ENCODE data around the gene LZTS2.

LZTS2 gene

DNA sequence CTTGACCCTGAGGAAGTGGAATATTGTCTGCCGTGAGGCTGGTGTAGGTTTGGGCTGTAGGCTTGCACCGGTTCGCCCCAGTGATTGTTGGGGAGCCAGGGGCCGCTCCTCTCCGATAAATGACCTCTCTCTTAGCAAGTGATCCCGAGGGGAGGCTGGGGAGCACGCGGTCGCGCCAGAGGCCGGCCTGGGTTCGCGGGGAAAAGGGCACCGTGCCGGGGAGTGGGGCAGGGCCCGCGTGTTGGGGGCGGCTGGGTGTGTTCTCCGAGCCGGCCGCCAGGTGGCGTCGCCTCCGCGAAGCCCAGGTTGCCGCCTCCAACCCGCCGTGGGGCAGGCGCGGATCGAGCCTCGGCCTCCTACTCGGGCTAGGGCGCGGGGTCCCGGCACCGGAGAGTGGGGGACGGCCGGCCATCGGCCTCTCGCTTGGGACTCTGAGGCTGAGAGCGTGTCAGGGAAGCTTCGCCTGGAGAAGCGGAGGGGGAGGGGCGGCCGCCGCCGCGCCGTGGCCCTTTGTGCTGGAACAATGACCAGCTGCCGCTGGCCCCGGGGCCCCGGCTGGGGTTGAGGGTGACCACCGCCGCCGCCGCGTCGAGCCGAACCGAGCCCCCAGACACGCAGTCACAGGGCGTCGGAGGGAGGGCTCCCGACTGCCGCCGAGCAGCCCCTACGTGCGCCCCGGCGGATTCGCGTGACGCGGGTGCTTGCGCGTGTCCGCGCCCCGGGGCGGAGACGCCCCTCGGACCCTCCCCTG is 442 bp upstream of the LZTS2 start:
- H3K4me1 Mint-ChIP-seq: peaks cover 43% of the 10 kb centered on the region
- H3K9me3 Mint-ChIP-seq: no peaks in the 10 kb centered on the region
- peak overlapping the region; percentile 98 to 99 (median 99) for H3K27ac Mint-ChIP-seq
- TF ChIP-seq, protein P1, sequence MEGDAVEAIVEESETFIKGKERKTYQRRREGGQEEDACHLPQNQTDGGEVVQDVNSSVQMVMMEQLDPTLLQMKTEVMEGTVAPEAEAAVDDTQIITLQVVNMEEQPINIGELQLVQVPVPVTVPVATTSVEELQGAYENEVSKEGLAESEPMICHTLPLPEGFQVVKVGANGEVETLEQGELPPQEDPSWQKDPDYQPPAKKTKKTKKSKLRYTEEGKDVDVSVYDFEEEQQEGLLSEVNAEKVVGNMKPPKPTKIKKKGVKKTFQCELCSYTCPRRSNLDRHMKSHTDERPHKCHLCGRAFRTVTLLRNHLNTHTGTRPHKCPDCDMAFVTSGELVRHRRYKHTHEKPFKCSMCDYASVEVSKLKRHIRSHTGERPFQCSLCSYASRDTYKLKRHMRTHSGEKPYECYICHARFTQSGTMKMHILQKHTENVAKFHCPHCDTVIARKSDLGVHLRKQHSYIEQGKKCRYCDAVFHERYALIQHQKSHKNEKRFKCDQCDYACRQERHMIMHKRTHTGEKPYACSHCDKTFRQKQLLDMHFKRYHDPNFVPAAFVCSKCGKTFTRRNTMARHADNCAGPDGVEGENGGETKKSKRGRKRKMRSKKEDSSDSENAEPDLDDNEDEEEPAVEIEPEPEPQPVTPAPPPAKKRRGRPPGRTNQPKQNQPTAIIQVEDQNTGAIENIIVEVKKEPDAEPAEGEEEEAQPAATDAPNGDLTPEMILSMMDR (IDR thresholded peaks at IDR 0.05; ENCODE audit: unreplicated experiment in 3 of 3): peak; percentile 95 to 100 (median 99)
- no peaks in the 10 kb centered on the region for H3K27me3 Mint-ChIP-seq (ENCODE audit: low read depth)
- H3K4me3 Mint-ChIP-seq: peak overlapping the region; percentile 85 to 96 (median 95)
- H3K36me3 Mint-ChIP-seq (ENCODE audit: low read depth): peaks cover 17% of the 10 kb centered on the region

- TF ChIP-seq, protein P1 (IDR thresholded peaks at IDR 0.05; ENCODE audit: unreplicated experiment in 3 of 3): no peak
- Mint-ChIP-seq H3K9me3 (no peaks in the 10 kb centered on the region), H3K4me1 (peaks cover 31% of the 10 kb centered on the region), H3K36me3 (ENCODE audit: low read depth) (peaks cover 15% of the 10 kb centered on the region), H3K27ac (peak overlapping the region; percentile 97 to 99 (median 98)), H3K4me3 (peak overlapping the region; percentile 87 to 93 (median 92)), H3K27me3 (ENCODE audit: low read depth) (no peaks in the 10 kb centered on the region)
These were observed 713 bp downstream of the LZTS2 start for GRCh38 chr10:101000127-101000914.

GRCh38 chr10:101000915-101001658 is 1.5 kb downstream of the LZTS2 start:
- H3K36me3 Mint-ChIP-seq (ENCODE audit: low read depth): peaks cover 16% of the 10 kb centered on the region
- H3K9me3 Mint-ChIP-seq: no peaks in the 10 kb centered on the region
- TF ChIP-seq, protein P1 (IDR thresholded peaks at IDR 0.05; ENCODE audit: unreplicated experiment in 3 of 3): no peak
- H3K4me1 Mint-ChIP-seq: peaks cover 24% of the 10 kb centered on the region
- H3K27ac Mint-ChIP-seq: peak overlapping the region; percentile 97 to 99 (median 98)
- no peaks in the 10 kb centered on the region for H3K27me3 Mint-ChIP-seq (ENCODE audit: low read depth)
- H3K4me3 Mint-ChIP-seq: peak overlapping the region; percentile 87 to 93 (median 92)

DNA sequence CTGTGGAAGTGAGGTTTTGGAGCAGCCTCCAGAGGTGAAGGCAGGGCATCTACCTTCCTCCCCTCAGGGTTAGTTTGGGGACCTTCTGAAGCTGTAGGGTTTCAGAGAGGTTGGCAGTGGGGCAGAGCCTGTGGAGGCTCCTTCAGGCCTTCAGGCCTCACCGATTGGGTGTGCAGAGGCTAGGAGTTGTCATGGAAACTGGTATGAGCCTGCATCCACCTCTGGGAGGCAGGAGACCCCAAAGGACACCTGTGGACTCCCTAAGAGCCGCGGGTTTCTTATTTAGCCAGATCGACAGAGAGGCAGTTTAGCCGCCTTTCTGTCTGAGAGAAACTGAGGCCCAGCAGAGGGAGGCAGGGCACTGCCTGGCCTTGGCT is 2.0 kb downstream of the LZTS2 start:
- Mint-ChIP-seq H3K9me3 (no peaks in the 10 kb centered on the region), H3K27me3 (ENCODE audit: low read depth) (no peaks in the 10 kb centered on the region), H3K36me3 (ENCODE audit: low read depth) (peaks cover 20% of the 10 kb centered on the region), H3K4me1 (peaks cover 23% of the 10 kb centered on the region), H3K4me3 (peak overlapping the region; percentile 87 to 93 (median 92)), H3K27ac (peak overlapping the region; percentile 97 to 99 (median 98))
- TF ChIP-seq, protein P1 (IDR thresholded peaks at IDR 0.05; ENCODE audit: unreplicated experiment in 3 of 3): no peak

- Mint-ChIP-seq H3K9me3 (no peaks in the 10 kb centered on the region), H3K4me1 (peaks cover 23% of the 10 kb centered on the region), H3K4me3 (peak overlapping the region in 1 of 3 experiments; percentile 56), H3K36me3 (ENCODE audit: low read depth) (peaks cover 20% of the 10 kb centered on the region), H3K27ac (no peak overlapping the region), H3K27me3 (ENCODE audit: low read depth) (no peaks in the 10 kb centered on the region)
- TF ChIP-seq, protein P1 (IDR thresholded peaks at IDR 0.05; ENCODE audit: unreplicated experiment in 3 of 3): no peak
These were observed 2.8 kb downstream of the LZTS2 start for GRCh38 chr10:101002456-101002855.

All from nephron (organoid).